CD4-positive, alpha-beta T cell treated with Interleukin-6 for 4 hours (primary cell): Measurements from ENCODE around the gene FUBP3.

ENCODE experiments used
- DNase-seq: peaks from one replicate; pipeline ENCODE4 v3.0.0-alpha.2; 2020; ENCODE audit warnings: mixed read lengths

The FUBP3 gene, protein sequence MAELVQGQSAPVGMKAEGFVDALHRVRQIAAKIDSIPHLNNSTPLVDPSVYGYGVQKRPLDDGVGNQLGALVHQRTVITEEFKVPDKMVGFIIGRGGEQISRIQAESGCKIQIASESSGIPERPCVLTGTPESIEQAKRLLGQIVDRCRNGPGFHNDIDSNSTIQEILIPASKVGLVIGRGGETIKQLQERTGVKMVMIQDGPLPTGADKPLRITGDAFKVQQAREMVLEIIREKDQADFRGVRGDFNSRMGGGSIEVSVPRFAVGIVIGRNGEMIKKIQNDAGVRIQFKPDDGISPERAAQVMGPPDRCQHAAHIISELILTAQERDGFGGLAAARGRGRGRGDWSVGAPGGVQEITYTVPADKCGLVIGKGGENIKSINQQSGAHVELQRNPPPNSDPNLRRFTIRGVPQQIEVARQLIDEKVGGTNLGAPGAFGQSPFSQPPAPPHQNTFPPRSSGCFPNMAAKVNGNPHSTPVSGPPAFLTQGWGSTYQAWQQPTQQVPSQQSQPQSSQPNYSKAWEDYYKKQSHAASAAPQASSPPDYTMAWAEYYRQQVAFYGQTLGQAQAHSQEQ

DNA sequence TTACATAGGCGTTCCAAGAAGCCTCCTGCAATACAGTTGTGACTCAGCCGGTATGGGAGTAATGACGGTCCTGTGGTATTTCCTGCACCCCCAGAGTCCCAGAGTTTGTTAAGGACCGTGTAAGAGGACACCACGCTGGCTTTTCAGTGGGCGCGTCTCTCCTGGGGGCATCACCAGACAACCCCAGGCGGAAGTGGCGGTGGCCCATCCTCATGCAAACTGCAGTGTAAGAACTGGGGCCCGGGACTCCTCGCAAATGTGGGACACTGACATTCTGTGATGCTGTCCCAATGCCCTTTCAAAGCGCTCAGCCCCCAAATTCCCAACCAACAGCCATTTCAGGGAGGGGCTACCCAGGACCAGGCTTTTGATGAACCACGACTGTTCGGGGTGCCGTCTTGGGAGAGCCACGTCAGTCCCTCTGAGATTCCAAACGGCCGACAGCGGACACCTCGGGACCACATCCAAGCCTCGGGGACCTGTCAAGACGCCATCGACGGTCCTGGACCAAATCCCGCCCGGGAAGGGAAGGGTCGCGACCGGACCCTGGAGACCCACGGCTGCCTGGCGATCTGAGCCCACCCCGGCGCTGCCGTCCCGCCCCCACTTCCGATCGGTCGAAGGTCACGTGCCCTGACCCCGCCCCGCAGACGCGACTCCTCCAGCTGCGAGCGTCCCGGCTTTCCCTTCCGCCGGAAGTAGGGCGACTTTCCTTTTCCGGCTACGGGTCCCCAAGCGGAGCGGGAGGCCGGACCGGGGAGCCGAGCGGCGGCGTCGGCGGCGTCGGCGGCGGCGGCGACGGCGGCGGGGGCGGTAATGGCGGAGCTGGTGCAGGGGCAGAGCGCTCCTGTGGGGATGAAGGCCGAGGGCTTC is at the start of gene FUBP3:
Gene FUBP3, plus strand, starts transcription at position 713 of the 873 bp plus-strand sequence. Its CDS starts 104 bp downstream, at position 817.
- peak; percentile 92 for DNase-seq

DNA sequence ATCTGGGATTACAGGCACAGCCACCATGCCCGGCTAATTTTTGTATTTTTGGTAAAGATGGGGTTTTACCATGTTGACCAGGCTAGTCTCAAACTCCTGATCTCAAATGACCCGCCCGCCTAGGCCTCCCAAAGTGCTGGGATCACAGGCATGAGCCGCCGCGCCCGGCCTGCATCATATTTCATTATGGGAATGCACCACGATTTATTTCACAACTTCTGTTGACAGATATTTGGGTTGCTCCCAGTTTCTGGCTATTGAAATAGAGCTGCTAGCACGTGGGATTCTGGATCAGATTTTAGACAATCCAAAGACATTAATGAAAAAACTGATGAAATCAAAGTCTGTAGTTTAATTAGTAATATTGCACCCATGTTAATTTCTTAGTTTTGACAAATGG is 48.4 kb upstream of the FUBP3 start:
- DNase-seq: no peak

DNA sequence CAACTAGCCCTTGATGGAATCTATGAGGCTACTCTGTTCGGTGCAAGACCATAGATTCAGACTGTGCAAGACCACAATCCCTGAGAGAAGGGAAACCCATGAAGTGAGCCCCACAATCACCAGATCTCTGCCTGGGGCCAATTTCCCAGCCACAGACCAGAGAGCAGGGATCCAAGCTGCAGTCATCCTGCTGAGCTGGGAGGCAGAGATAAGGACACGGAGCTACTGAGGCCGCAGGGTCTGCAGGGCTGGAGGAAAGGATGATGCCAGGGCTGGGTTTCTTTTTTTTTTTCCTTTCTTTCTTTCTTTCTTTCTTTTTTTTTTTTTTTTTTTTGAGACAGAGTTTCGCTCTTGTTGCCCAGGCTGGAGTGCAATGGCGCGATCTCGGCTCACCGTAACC is 47.7 kb upstream of the FUBP3 start:
- DNase-seq: no peak

DNA sequence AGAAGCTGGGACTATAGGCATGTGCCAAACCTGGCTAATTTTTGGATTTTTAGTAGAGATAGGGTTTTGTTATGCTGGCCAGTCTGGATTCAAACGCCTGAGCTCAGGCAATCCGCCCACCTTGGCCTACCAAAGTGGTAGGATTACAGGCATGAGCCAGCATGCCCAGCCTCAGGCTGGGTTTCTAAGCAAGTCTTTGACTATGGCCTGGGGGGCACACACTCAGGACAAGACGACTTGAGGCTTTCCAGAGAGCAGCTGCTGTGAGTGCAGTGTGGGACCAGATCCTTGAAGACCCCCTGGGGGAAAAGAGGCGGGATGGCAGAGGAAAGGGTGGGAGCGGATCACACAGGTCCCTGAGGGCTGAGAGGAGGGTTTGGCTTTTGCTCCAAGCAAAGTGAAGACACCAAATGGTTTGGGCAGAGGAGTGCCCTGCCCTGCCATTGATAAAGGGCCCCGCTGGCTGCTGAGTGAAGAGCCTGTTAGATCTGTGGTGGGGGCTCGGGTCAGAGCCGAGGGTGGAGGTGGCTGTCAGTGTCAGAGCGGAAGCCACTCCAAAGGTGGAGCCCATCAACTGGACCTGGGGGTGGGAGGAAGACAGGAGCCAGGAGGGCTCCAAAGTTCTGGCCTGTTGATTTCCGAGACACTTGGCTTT is 46.8 kb upstream of the FUBP3 start:
- no peak for DNase-seq

DNA sequence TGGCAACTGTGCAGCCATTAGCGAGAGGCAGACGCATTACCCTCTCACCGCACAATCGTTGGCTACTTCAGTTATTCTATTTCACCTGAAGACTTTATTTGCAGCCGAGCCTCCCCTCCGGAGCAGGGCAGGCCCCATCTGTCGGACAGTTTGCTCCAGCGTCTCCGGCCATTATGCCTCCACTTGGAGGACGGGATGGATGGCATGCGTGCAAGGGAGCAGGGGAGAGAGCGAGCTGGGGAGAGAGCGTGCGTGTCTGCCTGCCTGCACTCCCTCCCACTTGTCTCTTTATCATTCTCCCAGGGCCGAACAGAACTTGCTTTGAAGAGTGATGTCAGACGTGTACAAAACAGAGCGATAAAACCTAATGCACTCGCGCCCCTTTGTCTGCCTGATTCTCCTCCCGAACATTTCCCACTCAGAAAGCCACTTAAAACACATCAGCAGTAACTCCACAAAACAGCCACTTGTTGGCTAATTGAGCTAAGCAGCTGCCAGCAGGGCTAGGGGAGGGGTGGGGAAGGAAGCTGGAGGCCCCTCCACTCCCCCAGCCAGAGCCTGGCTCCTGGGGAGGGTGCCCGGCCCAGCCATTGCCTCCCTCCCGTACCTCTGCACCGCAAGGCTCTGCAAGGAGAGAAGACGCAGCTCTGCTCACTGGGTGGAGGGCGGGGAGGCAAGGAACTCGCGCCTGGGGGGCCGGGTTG is 43.4 kb upstream of the FUBP3 start:
- DNase-seq: no peak

DNA sequence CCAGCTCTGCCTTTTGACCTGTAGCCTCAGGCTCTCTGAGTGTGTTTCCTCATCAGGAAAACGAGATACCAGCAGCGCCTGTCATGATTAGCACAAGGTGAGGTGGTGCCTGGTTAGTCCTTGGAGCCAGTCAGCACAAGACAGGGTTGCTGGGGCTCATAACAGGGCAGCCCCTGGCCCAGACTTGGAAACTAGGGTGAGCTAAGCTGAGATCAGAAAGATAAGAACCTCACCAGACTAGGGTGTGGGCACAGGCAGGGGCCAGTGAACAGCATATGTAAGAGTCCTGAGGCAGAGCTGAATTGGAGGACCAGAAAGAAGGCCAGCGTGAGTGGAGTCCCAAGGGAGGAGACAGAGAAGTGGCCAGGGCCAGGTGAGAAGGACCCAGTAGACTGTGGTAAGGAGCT is 42.7 kb upstream of the FUBP3 start:
- DNase-seq: no peak

DNA sequence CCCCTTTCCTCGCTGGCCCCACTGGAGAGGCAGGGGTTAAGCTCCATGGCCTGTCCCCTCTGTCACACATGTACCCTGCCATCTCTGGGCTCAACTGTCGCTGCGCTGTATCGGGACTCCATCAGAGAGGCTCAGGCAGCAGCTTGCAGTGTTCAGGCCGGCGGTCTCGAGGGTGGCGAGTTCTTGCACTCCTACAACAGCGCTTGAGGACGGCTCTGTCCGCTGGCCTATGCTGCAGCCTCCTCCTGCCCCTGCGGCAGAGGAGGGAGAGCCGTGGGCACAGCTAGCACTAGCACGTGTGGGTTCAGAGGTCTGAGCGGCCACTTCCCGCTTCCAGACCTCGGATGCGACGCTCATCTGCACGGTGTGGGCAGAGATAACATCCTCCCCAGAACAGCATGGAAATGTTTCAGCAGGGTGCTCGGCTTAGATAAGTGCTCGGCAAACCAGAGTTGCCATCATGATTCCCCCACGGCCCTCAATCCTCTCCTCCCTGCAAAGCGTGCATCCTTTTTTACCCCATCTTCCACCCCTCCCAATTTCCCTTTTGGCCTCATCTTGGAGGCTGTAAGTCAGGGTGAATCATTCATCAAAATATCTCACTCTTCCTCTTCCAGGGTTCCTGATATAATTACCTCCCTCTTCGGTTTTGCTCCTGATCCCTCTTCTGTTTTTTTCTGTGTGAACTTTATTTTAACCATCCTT is 41.9 kb upstream of the FUBP3 start:
- no peak for DNase-seq

DNA sequence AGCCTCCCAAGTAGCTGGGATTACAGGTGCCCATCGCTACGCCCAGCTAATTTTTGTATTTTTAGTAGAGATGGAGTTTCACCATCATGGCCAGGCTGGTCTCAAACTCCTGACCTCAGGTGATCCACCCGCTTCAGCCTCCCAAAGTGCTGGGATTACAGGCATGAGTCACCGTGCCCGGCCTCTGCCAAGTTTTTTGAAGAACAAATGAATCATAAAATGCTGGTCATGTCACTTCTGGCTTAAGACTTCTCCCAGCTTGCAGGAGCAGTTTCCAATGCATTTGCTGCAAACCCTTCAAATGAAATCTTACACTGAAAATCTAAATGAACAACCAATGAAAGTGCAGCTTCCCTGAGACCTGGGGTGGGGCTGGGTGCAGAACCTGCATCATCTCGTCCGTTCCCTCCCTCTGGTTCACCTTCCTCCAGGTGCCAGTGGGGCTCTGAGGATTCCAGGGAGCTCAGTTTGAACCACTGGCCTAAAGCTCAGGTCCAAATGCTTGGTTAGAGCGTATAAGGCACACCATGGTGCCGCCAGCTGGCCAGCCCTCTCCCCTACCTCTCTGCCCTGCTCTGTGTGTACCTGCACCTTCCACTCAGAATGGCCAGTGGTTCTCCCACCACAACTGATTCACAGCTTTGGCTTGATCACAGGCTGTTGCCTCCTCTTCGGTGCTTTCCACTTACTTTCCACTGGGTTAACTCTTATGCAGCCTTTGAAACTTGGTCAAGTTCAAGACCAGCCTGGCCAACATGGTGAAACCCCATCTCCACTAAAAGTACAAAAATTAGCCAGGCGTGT is 39.8 kb upstream of the FUBP3 start:
- no peak for DNase-seq

DNA sequence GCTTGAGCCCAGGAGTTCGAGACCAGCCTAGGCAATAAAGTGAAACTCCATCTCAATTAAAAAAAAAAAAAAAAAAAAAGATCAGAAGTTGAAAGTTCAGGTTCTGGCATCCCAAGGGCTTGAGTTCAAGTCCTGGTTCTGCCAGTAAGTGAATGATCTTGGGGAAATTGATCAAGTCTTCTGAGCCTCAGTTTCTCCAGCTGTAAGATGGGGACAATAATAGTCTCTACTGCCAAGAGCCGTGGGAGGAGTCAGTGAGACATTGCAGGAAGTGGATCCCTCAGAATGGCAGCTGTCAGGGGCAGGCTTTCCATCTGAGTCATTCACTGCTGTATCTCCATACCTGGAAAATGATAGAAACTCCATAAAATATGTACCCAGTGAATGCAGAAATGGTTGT is 37.8 kb upstream of the FUBP3 start:
- DNase-seq: no peak

DNA sequence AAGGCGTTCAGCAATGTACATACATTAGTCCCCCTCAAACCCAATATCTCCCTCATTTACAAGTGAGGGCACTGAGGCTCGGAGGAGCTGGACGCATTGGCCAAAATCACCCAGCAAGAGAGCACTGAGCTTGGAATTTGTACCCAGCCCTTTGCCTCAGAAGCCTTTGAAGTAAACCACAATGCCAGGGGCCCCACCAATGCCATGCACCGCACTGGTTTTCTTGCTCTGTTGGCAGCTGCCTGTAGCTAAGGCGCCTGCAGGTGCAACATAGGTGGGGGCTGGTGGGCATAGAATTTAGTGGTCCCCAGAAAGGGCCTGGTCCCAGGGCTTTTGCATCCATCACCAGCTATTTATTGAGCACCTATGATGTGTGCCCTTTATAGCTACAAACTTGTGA is 37.3 kb upstream of the FUBP3 start:
- DNase-seq: no peak

DNA sequence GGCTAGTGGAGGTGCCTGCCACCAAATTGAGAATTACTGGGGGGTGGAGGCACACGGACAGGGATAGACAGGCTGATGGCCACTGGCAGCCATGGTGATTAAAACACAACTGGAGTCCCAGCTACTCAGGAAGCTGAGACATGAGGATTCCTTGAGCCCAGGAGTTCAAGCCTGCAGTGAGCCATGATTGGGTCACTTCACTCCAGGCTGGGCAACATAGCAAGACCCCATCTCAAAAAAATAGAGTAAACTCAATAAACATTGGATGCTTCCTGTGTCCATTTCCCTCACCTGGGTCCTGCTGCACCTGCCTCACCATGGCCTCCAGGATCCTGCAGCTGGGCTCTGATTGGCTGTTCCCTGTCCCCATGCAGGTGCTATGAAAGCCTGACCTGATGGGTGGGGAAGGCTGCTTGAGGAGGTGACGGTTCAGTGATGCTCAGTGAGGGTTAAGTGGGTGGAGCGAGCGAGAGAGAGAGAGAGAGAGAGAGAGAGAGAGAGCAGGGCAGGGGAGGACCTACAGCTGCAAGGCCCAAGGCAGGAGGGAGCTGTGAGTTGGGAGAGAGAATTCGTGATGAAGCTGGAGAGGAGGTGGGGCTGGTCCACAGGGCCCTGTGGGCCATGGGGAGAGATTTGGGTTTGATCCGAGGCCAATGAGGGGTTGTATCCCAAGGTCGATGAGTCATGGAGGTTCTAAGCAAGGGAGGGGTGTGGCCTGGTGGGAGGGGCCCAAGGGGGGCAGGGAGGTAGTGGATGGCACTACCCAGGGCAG is 36.7 kb upstream of the FUBP3 start:
- no peak for DNase-seq

DNA sequence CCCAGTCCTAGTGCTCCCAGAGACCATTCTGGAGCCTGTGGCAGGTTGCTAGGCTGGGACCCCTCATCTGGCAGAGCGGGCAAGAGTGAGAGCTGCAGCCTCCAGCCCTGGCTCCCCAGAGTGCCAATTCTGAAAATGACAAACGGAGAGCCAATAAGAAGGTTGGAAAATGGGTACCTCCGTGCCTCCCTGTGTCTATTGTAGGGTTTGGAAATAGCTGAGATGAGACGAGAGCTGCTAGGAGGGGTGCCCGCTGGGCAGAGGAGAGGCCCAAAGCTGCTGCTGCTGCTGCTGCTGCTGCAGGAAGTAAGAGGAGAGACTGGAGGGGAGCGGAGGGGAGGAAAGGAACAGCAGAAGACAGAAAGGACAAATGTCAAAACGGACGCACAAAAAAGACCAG is 36.0 kb upstream of the FUBP3 start:
- DNase-seq: no peak

DNA sequence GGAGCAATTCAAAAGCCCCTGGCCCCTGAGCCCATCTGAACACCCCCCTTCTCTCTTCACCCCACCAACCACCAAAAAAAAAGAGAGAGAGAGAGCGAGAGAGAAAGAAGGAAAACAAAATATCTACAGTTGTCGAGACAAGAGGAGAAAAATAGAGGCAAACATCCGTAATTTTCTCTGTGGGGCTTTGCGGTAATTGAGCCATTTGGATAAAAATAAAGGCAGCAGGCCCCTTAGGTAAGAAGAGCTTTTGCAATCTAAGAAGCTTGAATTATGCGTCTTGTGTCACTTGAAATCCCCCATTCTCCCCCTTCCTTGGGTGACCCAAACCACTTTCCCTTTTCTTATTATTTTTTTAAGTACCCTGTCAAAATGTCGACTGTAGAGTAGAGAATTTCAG is 35.5 kb upstream of the FUBP3 start:
- no peak for DNase-seq

DNA sequence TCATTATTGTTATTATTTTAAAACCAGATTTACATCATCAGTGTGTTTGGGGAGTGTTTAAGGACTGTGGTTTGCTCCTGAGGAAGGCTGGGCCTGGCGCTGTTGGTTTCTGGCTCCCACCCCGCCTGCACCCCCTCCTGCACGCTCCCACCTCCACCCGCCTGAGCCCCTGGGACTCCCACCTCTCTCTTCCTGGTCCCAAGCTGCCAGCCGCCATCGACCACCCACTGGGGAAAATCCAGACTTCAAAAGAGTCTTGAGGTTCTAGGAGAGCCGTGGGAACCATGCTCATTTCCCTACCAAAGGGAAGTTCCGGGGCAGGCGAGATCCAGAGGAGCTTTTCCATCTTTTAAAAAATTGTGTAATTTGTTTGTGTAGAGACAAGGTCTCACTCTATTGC is 35.0 kb upstream of the FUBP3 start:
- DNase-seq: no peak

DNA sequence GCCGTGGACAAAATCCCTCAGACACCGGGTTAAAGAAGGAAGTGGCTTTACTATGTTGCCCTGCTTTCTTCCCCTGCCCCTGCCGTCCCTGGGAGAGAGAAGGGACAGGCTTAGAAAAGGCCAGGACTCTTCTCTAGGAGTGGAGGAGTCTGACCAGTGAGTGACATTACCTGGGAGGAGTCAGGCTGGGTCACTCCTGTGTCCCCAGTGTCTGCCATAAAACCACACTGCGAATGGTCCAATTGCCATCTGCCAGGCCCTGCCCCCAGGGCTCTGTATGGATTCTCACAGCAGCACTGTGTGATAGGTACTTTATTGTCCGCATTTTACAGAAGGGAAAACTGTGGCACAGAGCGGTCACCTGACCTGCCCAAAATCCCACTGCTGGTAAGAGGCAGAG is 31.3 kb upstream of the FUBP3 start:
- DNase-seq: no peak

DNA sequence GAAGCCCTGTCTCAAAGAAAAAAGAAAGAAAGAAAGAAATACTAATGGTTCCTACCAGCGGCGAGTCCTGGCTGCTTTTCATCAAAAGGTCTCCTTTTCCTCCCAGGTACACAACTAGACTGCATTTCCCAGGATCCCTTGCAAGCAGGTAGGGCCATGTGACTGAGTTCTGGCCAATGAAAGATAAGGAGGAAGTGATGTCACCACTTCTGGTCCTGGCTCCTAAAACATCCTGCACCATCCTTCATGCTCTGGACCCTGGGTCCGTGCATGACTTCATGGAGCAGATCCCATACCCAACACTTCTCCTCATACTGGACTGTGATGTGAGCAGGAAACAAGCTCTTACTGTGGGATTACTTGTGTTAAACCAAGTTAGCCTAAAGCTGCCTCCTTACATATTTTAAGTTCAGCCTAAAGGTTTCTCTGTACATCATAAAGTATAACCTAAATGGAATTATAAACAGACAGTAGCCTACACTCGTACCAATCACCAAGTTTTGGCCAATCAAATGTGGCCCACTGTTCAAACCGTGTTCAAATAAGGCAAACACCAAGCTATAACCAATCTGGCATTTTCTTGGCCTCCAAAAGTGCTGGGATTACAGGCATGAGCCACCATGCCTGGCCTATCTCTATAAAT is 30.2 kb upstream of the FUBP3 start:
- no peak for DNase-seq

DNA sequence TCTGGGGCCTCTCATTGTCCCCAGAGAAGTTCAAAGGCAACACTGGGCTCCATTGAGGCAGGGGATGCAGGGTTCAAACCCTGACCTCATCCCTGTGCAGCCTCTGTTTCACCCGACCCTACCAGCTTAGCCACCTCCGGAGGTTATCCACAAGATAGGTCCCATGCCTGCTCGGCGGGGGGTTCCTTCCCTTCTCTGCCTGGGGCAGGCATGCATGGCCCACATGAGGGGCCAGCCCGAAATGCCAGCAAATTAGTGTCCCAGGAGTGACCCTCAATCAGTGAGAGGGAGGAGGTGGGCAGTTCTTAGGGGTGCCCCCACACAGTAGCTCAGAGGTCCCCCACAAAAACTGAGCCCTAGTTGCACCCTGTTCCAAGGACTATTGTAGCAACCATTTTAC is 24.8 kb upstream of the FUBP3 start:
- no peak for DNase-seq

DNA sequence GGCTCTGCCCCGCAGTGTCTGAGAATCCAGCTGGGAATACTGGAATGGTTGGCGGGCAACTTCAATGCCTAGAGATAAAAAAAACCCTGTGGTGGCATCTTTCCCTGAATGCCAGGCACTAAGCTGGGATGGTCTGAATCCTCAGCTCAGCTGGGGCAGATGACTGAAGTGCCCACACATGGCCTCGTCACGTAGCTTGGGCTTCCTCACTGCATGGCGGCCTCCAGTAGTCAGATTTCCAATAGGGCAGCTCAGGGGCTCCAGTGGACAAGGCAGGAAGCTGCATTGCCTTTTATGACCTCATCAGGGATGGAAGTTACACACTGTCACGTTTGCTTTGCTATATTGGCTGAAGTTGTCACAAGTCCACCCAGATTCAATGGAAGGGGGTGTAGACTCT is 24.3 kb upstream of the FUBP3 start:
- DNase-seq: no peak

DNA sequence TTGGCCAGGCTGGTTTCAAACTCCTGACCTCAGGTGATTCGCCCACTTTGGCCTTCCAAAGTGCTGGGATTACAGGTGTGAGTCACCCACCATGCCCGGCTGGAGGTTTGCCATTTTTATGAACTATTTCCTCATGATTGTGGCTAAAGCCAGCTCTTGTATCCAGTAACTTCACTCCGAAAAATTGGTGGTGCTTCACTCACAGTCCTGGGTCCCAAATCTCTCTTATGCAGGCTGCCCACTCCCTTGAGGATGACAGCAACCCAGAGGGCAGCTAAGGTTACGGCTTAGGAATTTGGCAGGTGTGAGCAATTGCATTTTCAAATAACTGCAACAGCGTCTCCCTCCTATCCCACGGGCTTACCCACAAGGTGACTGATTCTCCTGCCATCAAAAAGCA is 23.4 kb upstream of the FUBP3 start:
- no peak for DNase-seq
